Head of caudate nucleus (tissue), 42 donors: ENCODE results near the gene ZMYND19.
"Not testable (repeated sequence)": the region's sequence is repeated elsewhere in the genome, so short reads cannot be mapped to it uniquely, and the experiment has no call there.

Experiments
- DNase-seq, 42 donors: peaks; one replicate each; pipeline versions ENCODE4 v3.0.0 to v3.0.0-alpha.2; 2020 to 2021; ENCODE audit warnings: mixed read lengths in 7 of 42
- intact Hi-C: fragments of 100-400 bp; cut with DNase I; formaldehyde crosslinking; loops from one replicate; pipeline ENCODE4 v1.15.0; 2022

Gene ZMYND19

GRCh38 chr9:137575364-137575715, 15.0 kb downstream of the ZMYND19 start:
- peak in 22 of 42 donors; percentile 19 to 67 (median 44) for DNase-seq
- intact Hi-C loops = loop anchor here (5.0 kb wide), 1 partner anchor 42 kb away; the partner anchor contains the start of gene EHMT1

- intact Hi-C loops = no loop called here
Measured at GRCh38 chr9:137574192-137574591, 16.1 kb downstream of the ZMYND19 start.

GRCh38 chr9:137570566-137570965, 19.7 kb downstream of the ZMYND19 start:
- no peak for DNase-seq
- intact Hi-C loops = no loop called here

More at GRCh38 chr9:137574192-137574591, 16.1 kb downstream of the ZMYND19 start:
- DNase-seq = no peak

GRCh38 chr9:137569609-137570203, 20.6 kb downstream of the ZMYND19 start:
- intact Hi-C loops = no loop called here
- no peak for DNase-seq

- intact Hi-C loops, DNase-seq: not testable (repeated sequence)
Measured at GRCh38 chr9:137568445-137568844, 21.9 kb downstream of the ZMYND19 start.

GRCh38 chr9:137564817-137565411, 25.4 kb downstream of the ZMYND19 start:
- DNase-seq = no peak
- intact Hi-C loops = no loop called here

GRCh38 chr9:137564134-137564533, 26.2 kb downstream of the ZMYND19 start:
- no peak for DNase-seq
- intact Hi-C loops = no loop called here

GRCh38 chr9:137558127-137558526, 32.2 kb downstream of the ZMYND19 start:
- DNase-seq = no peak
- intact Hi-C loops = no loop called here

DNA sequence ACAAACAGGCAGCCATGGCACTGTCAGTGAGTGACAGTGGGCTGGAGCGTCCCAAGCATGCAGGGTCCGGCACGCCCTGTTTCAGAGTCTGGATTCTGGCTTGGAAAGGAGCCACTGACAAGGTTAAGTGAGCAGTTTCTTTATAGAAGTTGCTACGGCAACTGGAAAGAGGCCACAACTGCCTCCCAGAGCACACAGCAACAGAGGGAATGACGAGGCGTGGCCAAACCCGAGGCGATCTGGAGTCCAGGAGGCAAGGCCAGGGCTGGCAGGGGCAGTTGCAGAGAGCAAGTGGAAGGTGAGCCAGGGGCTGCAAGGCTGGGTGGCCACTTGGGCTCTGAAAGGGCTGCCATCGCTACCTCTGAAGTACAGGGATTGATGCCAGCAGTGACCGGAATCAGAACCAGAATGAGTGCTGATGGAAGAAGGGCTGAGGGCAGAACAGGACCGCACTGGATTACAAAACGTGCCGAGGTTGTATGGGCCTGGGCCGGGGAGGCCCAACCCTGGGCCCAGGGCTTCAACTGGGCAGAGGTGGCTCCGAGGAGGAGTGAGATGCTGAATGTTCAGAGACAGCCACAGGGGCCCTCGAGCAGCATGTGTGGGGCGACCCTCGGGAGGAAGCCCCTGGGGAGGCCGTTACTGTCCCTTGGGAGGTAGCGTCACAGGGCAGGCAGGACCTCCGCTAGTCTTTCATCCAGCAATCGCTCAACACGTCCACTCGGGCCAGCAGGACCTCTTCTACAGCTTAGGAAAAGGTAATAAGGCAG, 34.1 kb downstream of the ZMYND19 start:
- DNase-seq = no peak

GRCh38 chr9:137555179-137555578, 35.1 kb downstream of the ZMYND19 start:
- intact Hi-C loops = no loop called here
- no peak for DNase-seq

More for the DNA sequence above, 34.1 kb downstream of the ZMYND19 start:
- intact Hi-C loops = no loop called here

GRCh38 chr9:137554349-137554748, 36.0 kb downstream of the ZMYND19 start:
- intact Hi-C loops = loop anchor here (5.0 kb wide), 1 partner anchor 38 kb away; the partner anchor contains the start of gene ZMYND19
- no peak for DNase-seq

GRCh38 chr9:137553654-137554053, 36.7 kb downstream of the ZMYND19 start:
- intact Hi-C loops = loop anchor here (5.0 kb wide), 1 partner anchor 39 kb away; the partner anchor contains the start of gene ZMYND19
- DNase-seq = not testable (repeated sequence)

DNA sequence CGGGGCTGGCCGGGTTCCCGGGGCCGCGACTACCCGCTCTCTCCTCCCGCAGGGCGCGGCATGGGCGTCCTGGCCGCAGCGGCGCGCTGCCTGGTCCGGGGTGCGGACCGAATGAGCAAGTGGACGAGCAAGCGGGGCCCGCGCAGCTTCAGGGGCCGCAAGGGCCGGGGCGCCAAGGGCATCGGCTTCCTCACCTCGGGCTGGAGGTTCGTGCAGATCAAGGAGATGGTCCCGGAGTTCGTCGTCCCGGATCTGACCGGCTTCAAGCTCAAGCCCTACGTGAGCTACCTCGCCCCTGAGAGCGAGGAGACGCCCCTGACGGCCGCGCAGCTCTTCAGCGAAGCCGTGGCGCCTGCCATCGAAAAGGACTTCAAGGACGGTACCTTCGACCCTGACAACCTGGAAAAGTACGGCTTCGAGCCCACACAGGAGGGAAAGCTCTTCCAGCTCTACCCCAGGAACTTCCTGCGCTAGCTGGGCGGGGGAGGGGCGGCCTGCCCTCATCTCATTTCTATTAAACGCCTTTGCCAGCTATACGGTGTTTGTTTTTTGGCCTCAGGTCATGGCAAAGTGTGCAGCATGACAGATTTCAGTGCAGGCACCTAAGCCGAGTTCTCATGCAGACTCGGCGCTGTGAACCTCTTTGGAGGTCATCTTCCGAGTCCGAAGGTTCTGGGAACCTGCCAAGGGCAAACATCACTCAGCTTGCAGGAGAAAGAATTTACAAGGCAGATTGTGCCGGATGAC, 38.1 kb downstream of the ZMYND19 start:
- peak in 2 of 42 donors; percentile 26 to 61 for DNase-seq
- intact Hi-C loops = loop anchor here (5.0 kb wide), 1 partner anchor 40 kb away; the partner anchor contains the start of gene ZMYND19

GRCh38 chr9:137551264-137552021, 38.9 kb downstream of the ZMYND19 start, which contains the start of gene MRPL41:
TSS of gene MRPL41 (plus strand) at chr9:137551879. CDS start at chr9:137552082, 203 bp downstream.
- peak; percentile 70 to 98 (median 91) for DNase-seq
- intact Hi-C loops = loop anchor here (5.0 kb wide), 1 partner anchor 41 kb away; the partner anchor contains the start of gene ZMYND19

DNA sequence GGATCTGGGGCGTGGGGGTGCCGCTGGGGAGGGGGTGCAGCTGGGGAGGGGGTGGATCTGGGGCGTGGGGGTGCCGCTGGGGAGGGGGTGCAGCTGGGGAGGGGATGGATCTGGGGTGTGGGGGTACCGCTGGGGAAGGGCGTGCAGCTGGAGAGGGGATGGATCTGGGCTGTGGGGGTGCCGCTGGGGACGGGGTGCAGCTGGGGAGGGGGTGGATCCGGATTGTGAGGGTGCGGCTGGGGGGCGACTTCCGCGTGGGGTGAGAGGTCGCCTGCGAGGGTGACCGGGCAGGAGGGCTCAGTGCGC, 39.4 kb downstream of the ZMYND19 start:
- peak in 4 of 42 donors; percentile 34 to 41 (median 36) for DNase-seq
- intact Hi-C loops = loop anchor here (5.0 kb wide), 1 partner anchor 41 kb away; the partner anchor contains the start of gene ZMYND19

- DNase-seq = peak; percentile 75 to 95 (median 89)
- intact Hi-C loops = loop anchor here (5.0 kb wide), 1 partner anchor 42 kb away; the partner anchor contains the start of gene ZMYND19
Measured at GRCh38 chr9:137550231-137550621, 40.1 kb downstream of the ZMYND19 start, which contains the start of gene PNPLA7. TSS of gene PNPLA7 (minus strand) at chr9:137550402. CDS start at chr9:137550197, 205 bp downstream.

- intact Hi-C loops = no loop called here
- DNase-seq = no peak
Measured at GRCh38 chr9:137547687-137548543, 42.4 kb downstream of the ZMYND19 start.
